Upper lobe of left lung (tissue), 6 donors: ENCODE data around the gene KRTAP5-4. TPM values are rescaled to one million over a fixed set of nuclear protein-coding genes. Genes with fewer than 3 reads are reported as not detected.
A peak's percentile ranks its signal among the peaks of the same experiment; 100 is the strongest.

Experiments
- ATAC-seq, 2 donors: fragments of 200-7000 bp; cut with Tn5 transposase; one replicate each; pipeline ENCODE4 v1.9.1; 2022; ENCODE audit warnings: mild to moderate bottlenecking in 2 of 2, moderate library complexity in 2 of 2; ENCODE audit not compliant: low FRiP score in 2 of 2
- DNase-seq, 2 donors: peaks; one replicate each; pipeline ENCODE4 v3.0.0-alpha.2; 2019 to 2020
- H3K27ac ChIP-seq, 4 donors: fragments of 200-600 bp; sonication (generic); one replicate each; pipeline ENCODE4 v1.5.1; 2016 to 2019
- H3K27me3 ChIP-seq, 4 donors: fragments of 200-600 bp; sonication (generic); one replicate each; pipeline ENCODE4 v1.5.1; 2017 to 2019
- H3K36me3 ChIP-seq, 4 donors: fragments of 200-600 bp; sonication (generic); one replicate each; pipeline ENCODE4 v1.5.1; 2016 to 2019
- H3K4me1 ChIP-seq, 4 donors: fragments of 200-600 bp; sonication (generic); one replicate each; pipeline ENCODE4 v1.5.1; 2018 to 2019
- H3K4me3 ChIP-seq, 4 donors: fragments of 200-600 bp; sonication (generic); one replicate each; pipeline ENCODE4 v1.5.1; 2017 to 2019; ENCODE audit warnings: mild to moderate bottlenecking in 2 of 4, moderate library complexity in 1 of 4
- H3K9me3 ChIP-seq, 4 donors: fragments of 200-600 bp; sonication (generic); one replicate each; pipeline ENCODE4 v1.5.1; 2018 to 2019
- EP300 ChIP-seq, 4 donors: sonication (generic); formaldehyde crosslinking; IDR thresholded peaks; one replicate each; pipeline ENCODE4 v1.5.1; 2017; ENCODE audit warnings: antibody characterized with exemption in 4 of 4, control low read depth in 2 of 4
- POLR2A ChIP-seq, 4 donors: fragments of 450-650 bp; IDR thresholded peaks; one replicate each; pipeline ENCODE4 v1.5.1; 2016 to 2017; ENCODE audit warnings: antibody characterized with exemption in 4 of 4, mild to moderate bottlenecking in 2 of 4
- POLR2AphosphoS5 ChIP-seq, 2 donors: sonication (generic); formaldehyde crosslinking; IDR thresholded peaks; one replicate each; pipeline ENCODE4 v1.5.1; 2017; ENCODE audit warnings: antibody characterized with exemption in 2 of 2
- WGBS, 2 donors: methylation state at CpG; one replicate each; pipeline ENCODE4 v1.1.5; 2017 to 2018; 5-methylcytosine and 5-hydroxymethylcytosine counted together
- total RNA-seq, 6 donors: library from RNA; depleted of rRNA in 4 of 6; stranded (reverse); fragments of >200 nt in 4 of 6; gene quantifications; one replicate each; pipeline versions ENCODE4 v1.1.0 to v1.2.1, GENCODE V29; 2016 to 2021
- TF ChIP-seq, protein P1 (sequence below), 6 experiments: fragments of 450-650 bp in 4 of 6; fragments of 200-600 bp in 2 of 6; sonication (generic) in 2 of 6; IDR thresholded peaks; one replicate each; pipeline ENCODE4 v1.5.1; 2016 to 2019; ENCODE audit warnings: antibody characterized with exemption in 6 of 6
- donor health status: DM: no; HTN: no; CAD: no; lungs with moderate emphysema.
- donor health status: DM: no; HTN: yes; CAD: no; lungs with severe emphysema.

The KRTAP5-4 gene
- total RNA-seq, 6 donors from 2014 or later: not detected

GRCh38 chr11:1572197-1573076 lies 49.5 kb downstream of the KRTAP5-4 start, which contains the start of gene DUSP8:
Gene DUSP8, minus strand, starts transcription at chr11:1572271. Its CDS starts 6,445 bp downstream, at chr11:1565826.
- WGBS, 2 donors: 0% methylated on average over 22 of the region's 124 CpGs; no CpG with 5 or more reads in 1 of the 2 donors
- no peaks in the 10 kb centered on the region for H3K9me3 ChIP-seq
- peaks cover 30 to 58% (median 36%) of the 10 kb centered on the region in 4 donors for H3K4me1 ChIP-seq
- peak in 1 of 2 donors; percentile 34 for TF ChIP-seq POLR2AphosphoS5 (IDR thresholded peaks at IDR 0.05)
- TF ChIP-seq, protein P1, sequence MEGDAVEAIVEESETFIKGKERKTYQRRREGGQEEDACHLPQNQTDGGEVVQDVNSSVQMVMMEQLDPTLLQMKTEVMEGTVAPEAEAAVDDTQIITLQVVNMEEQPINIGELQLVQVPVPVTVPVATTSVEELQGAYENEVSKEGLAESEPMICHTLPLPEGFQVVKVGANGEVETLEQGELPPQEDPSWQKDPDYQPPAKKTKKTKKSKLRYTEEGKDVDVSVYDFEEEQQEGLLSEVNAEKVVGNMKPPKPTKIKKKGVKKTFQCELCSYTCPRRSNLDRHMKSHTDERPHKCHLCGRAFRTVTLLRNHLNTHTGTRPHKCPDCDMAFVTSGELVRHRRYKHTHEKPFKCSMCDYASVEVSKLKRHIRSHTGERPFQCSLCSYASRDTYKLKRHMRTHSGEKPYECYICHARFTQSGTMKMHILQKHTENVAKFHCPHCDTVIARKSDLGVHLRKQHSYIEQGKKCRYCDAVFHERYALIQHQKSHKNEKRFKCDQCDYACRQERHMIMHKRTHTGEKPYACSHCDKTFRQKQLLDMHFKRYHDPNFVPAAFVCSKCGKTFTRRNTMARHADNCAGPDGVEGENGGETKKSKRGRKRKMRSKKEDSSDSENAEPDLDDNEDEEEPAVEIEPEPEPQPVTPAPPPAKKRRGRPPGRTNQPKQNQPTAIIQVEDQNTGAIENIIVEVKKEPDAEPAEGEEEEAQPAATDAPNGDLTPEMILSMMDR (IDR thresholded peaks at IDR 0.05): no peak
- TF ChIP-seq POLR2A (IDR thresholded peaks at IDR 0.05): peak in 1 of 4 donors; percentile 45
- no peak for TF ChIP-seq EP300 (IDR thresholded peaks at IDR 0.05)
- peak; percentile 85 to 98 for DNase-seq
- peak; percentile 48 to 83 for ATAC-seq
- H3K27ac ChIP-seq: peak within 1 kb of the TSS; percentile 75 to 90 (median 82)
- no peaks in the 10 kb centered on the region for H3K36me3 ChIP-seq
- peaks cover 0 to 20% (median 6%) of the 10 kb centered on the region in 4 donors for H3K27me3 ChIP-seq
- H3K4me3 ChIP-seq: peak within 1 kb of the TSS; percentile 58 to 76 (median 66)

DNA sequence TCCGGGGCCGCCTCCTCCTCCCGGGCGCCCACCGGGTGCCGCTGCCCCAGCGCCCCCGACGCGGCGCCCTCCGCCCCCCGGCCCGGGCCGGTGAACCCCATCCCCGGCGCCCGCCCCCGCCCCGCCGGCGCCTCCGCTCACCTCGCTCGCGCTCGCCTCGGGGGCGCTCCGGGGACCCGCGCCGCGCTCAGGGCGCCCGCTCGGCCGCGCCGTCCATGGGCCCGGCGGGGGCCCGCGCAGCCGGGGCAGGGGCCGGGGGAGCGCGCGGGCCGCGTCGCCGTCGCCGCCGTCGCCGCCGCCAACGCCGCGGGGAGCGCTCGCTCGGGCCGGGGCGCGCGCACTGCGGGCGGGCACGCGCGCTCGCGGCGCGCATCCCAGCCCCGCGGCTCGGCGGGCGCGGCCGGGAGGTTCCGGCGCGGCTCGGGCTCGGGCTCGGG lies 50.2 kb downstream of the KRTAP5-4 start:
- Histone ChIP-seq H3K27ac (peak overlapping the region; percentile 58 to 80 (median 72)), H3K27me3 (peaks cover 0 to 20% (median 6%) of the 10 kb centered on the region in 4 donors), H3K36me3 (no peaks in the 10 kb centered on the region), H3K4me1 (peaks cover 30 to 58% (median 36%) of the 10 kb centered on the region in 4 donors), H3K9me3 (no peaks in the 10 kb centered on the region), H3K4me3 (peak overlapping the region; percentile 58 to 76 (median 66))
- WGBS, 2 donors: 0 to 1% methylated on average over 2 to 32 of the region's 91 CpGs
- no peak for DNase-seq
- TF ChIP-seq EP300 (IDR thresholded peaks at IDR 0.05) (no peak), POLR2AphosphoS5 (IDR thresholded peaks at IDR 0.05) (no peak), POLR2A (IDR thresholded peaks at IDR 0.05) (no peak)
- TF ChIP-seq, protein P1 (IDR thresholded peaks at IDR 0.05): no peak
- no peak for ATAC-seq

Other genes with a start within 250 kb of the KRTAP5-4 start
- gene BRSK2, start 232.2 kb downstream of the KRTAP5-4 start, total RNA-seq: under 1 TPM in 4 of 6 donors, not detected in 2; 0.11 to 0.54 (median 0.25) TPM
- 10 to 100 TPM; 34.7 to 72.3 (median 49.5) TPM for gene MOB2, start 135.4 kb downstream of the KRTAP5-4 start, total RNA-seq
- gene DUSP8, start 49.9 kb downstream of the KRTAP5-4 start, total RNA-seq: 10 to 100 TPM in 5 of 6 donors, 1 to 10 TPM in 1; 5.2 to 19.3 (median 13.5) TPM
- gene KRTAP5-1, start 36.9 kb downstream of the KRTAP5-4 start, total RNA-seq: not detected
- gene KRTAP5-2, start 23.8 kb downstream of the KRTAP5-4 start, total RNA-seq: not detected
- not detected for gene KRTAP5-3, start 13.7 kb downstream of the KRTAP5-4 start, total RNA-seq
- gene KRTAP5-5, start 7.6 kb upstream of the KRTAP5-4 start, total RNA-seq: not detected
- not detected for gene KRTAP5-6, start 75.1 kb upstream of the KRTAP5-4 start, total RNA-seq
- 10 to 100 TPM in 4 of 6 donors, 1 to 10 TPM in 2; 8.7 to 28.3 (median 14.2) TPM for gene IFITM10, start 128.5 kb upstream of the KRTAP5-4 start, total RNA-seq
- 1,000 to 10,000 TPM in 5 of 6 donors, 100 to 1,000 TPM in 1; 993 to 3,355 (median 2,221) TPM for gene CTSD, start 141.8 kb upstream of the KRTAP5-4 start, total RNA-seq
- 10 to 100 TPM in 4 of 6 donors, 1 to 10 TPM in 2; 7.4 to 31.3 (median 22.9) TPM for gene SYT8, start 212.9 kb upstream of the KRTAP5-4 start, total RNA-seq
- gene TNNI2, start 216.8 kb upstream of the KRTAP5-4 start, total RNA-seq: 10 to 100 TPM in 5 of 6 donors, 1 to 10 TPM in 1; 7.3 to 28.3 (median 16.7) TPM
- gene LSP1, start 230.9 kb upstream of the KRTAP5-4 start, total RNA-seq: 100 to 1,000 TPM in 2 of 6 donors, 10 to 100 TPM in 4; 29.3 to 162 (median 66.2) TPM